HG03432 (cell line): ENCODE results near the gene UNK.

Experiments used
- ATAC-seq: cut with Tn5 transposase; IDR thresholded peaks from one replicate; pipeline ENCODE4 v1.9.1; 2021; ENCODE audit warnings: mild to moderate bottlenecking, moderate library complexity; ENCODE audit not compliant: unreplicated experiment

Gene UNK

DNA sequence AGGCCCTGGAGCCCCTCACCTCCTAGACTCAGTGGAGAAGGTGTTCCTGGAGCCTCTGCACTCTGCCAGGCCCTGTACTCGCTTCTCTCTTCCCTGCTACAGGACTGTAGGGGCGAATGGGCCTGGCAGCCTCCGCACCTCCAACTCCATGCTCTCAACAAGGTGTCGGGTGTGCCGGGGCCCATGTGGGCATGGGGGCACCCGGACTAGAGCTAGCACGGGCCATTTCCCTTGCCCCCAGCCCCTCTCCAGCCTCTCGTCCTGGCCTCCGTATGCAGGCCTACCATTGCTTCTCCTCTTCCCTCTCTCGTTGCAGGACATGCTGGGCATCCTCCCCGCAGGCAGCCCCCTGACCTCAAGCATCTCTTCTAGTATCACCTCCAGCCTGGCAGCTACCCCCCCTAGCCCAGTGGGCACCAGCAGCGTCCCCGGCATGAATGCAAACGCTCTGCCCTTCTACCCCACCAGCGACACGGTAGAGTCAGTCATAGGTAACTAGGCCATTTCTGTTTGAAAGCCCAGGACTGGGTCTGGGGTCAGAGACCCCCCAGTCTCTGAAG is 33.8 kb downstream of the UNK start:
- no peak for ATAC-seq

DNA sequence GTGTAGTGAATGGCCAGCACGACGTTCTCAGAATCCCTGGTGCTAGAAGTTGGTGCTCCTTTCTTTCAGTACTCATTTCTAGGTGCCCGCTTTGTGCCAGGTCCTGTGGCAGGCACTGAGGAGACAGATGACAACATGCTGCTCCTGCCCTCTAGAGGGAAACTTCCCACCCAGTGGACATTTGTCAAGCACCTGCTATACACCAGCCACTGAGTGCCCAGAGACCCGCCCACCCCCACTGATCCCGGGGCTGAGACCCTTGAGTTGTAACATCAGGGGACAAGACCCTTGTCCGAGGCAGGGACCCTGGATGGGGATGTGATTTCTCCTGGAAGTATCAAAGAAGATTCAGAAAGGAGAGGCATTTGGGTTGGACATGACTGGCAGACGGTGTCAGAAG is 34.5 kb downstream of the UNK start:
- no peak for ATAC-seq

GRCh38 chr17:75819678-75820077 is 35.1 kb downstream of the UNK start:
- ATAC-seq: no peak

GRCh38 chr17:75820094-75821080 is 35.8 kb downstream of the UNK start:
- no peak for ATAC-seq

DNA sequence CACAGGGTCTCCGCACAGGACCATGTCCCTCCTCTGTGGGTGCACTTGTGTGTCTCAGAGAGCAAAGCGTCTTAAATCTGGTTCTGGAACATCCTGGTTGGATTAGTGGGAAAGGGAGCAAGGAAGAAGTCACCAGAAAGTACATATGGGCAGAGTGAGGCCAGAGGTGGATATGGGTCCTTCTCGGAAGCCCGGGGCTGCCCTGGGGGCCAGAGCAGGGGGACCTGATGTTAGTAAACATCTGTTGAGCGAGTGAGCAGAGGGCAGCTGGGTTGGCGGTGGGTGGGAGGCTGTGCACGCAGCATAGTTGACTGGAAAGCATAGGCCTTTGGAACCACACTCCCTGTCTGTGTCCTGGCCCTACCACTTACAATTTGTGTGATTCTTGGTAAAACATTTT is 36.9 kb downstream of the UNK start:
- no peak for ATAC-seq

DNA sequence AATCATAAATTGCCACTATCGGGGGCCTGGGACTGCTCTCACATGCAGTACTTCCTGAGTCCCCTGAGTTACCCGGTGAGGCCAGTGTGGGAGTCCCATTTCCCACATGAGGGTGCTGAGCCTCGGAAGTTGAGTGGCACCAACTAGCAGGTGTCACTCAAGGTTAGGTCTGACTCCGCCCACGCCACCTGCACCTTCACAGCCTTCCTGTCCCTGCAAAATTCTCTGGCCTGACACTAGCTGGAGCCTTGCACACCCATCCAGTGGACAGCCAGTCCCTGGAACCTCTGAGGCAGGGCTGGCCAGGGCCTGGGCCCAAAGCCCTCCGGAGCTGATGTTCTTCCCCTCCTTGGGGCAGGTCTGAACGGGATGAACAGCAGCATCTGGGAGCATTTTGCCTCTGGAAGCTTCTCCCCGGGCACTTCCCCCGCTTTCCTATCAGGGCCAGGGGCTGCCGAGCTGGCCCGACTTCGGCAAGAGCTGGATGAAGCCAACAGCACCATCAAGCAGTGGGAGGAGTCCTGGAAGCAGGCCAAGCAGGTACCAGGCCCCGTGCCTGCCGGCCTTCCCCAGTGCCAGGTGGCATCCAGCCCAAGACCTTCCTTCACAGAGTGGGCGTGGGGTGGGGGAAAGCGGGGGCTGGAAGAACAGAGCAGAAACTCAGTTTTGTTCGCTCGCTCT is 37.7 kb downstream of the UNK start:
- ATAC-seq: no peak

GRCh38 chr17:75822800-75823166 is 38.2 kb downstream of the UNK start:
- ATAC-seq: no peak

- no peak for ATAC-seq
Observed at GRCh38 chr17:75823257-75824041, 38.8 kb downstream of the UNK start.

- no peak for ATAC-seq
Observed at GRCh38 chr17:75824050-75824552, 39.5 kb downstream of the UNK start.

GRCh38 chr17:75824666-75825065 is 40.1 kb downstream of the UNK start:
- ATAC-seq: no peak

DNA sequence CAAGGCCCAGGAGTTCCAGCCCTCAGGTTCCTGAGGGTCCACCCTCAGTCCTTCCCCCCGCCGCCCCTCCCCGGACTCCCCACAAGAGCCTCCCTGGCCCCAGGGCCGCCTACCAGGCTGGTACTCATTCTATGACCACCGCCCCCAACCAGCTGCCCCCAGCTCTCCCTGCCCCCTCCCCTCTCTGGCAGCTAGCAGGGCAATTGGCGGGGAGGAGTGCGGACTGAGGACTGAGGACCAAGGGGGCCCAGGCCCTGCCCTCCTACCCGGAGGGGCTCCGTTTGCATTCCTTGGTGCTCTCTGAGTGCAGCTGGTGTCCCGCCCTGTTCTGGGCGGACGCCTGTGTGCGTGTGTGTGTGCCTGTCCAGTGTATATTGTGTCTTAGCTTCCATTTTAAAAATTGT is 40.5 kb downstream of the UNK start:
- no peak for ATAC-seq

DNA sequence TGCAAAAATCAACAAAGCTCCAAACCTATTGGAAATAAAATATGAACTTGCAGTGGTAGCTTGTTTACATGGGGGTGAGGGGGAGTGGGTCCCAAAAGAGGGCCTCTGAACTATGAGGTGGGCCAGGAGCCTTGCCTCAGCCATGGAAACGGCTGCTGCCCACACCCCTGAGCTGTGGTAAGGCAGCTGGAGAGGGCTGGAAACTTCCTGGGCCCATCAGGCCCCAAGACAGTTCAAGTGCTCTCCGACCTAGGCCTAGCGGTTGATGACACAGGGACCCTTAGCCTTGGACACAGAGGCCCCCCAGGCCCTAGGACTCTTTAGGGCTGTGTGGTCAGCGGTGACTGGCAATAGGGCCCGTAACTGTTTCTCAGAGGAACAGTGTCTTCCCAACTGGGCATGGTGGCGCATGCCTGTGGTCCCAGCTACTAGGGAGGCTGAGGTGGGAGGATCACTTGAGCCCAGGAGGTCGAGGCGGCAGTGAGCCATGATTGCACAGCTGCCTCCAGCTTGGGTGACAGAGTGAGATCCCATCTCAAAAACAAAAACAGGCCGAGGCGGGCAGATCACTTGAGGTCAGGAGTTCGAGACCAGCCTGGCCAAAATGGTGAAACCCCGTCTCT is 41.3 kb downstream of the UNK start:
- ATAC-seq: no peak

GRCh38 chr17:75826561-75827307 is 42.1 kb downstream of the UNK start:
- no peak for ATAC-seq

DNA sequence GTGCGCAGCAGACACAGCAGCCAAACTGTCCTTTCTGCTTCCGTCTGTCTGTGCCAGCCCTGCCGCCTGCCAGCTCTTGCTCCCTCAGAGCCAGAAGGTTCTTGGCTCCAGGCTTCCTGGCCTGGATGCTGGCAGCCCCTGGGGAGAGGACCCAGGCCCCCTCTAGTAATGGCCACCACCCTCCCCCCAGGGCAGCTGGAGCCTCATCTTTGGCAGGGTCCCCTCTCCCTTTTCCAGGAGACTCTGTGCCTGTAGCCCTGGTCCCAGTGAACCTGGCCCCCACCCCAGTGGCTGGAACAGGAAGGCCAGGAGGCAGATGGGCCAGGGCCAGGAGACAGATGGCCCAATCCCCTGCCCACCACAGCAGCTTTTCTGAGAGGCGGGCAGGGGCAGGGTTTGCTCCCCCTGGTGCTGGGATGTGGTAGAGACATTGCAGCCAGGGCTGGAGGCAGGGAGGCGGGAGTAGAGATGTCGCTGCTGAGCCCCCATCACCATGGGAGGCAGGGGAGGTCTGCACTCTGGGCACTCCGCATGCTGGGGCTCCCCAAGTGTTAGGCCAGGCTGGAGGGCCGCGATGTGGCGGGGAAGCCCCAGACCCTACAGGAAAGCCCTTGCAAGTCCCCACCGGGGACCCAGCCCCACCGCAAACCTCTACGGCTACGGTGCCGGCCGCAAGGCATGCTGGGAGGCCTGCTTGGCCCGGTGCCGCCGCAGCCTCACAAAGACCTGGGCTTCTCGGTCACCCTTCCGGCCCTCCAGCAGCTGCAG is 42.9 kb downstream of the UNK start:
- ATAC-seq: no peak

GRCh38 chr17:75828076-75828400 is 43.4 kb downstream of the UNK start:
- ATAC-seq: no peak

GRCh38 chr17:75828741-75829140 is 44.1 kb downstream of the UNK start:
- no peak for ATAC-seq

DNA sequence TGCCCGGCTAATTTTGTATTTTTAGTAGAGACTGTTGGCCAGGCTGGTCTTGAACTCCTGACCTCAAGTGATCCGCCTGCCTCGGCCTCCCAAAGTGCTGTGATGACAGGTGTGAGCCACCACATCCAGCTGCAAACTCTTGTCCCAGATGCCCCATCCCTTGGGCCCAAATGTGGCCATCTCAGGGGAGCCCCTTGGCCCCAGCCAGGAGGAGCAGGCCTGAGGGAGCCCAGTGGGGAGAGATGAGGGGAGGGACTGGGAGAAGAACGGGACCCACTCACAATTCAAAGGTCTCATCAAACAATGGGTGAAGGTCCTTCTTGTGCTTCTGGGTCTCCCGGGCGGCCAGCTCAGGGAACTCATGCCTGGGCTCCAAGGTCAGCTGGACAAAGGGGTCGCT is 45.1 kb downstream of the UNK start:
- no peak for ATAC-seq

DNA sequence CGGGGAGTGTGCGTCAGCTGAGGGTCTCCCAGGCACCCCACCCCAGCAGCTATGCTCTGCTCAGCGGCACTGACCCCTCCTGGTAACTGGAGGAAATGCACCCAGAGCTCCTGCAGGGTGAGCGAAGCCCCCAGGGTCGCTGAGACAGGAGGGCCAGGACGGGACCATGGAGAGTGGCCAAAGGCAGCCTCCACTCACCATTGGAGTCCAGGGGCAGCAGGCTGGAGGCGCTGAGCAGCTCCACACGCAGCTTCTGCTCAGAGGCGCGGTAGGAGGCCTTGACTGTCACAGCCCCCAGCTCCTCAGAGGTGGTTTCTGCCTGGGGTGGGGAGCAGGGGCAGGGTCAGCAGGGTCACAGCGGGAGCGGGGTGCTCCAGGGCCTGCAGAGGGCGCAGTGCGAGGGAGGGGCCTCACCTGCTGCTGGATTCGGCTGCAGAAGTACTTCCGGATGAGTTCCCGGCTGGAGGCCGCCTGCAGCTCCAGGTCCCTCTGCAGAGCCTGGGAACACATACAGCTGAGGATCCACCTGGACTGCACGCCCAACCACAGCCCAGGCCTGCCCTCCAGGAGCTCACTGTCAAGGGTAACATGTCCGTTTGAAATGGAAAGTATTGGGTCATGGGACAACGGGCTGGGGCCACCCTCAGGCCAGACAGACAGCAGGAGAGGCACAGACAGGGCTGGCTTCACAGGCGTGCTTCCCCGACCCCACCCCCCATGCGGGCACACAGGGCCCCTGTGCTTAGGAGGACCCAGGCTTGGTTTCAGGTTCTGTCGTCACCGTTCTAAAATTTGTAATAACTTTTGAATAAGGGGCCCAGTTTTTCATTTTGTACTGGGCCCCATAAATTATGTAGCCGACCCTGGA is 45.8 kb downstream of the UNK start:
- ATAC-seq: no peak
